ENCODE measurements around the gene GOLGA6D.
"Not testable (repeated sequence)": the region's sequence is repeated elsewhere in the genome, so short reads cannot be mapped to it uniquely, and the experiment has no call there.

The GOLGA6D gene

DNA sequence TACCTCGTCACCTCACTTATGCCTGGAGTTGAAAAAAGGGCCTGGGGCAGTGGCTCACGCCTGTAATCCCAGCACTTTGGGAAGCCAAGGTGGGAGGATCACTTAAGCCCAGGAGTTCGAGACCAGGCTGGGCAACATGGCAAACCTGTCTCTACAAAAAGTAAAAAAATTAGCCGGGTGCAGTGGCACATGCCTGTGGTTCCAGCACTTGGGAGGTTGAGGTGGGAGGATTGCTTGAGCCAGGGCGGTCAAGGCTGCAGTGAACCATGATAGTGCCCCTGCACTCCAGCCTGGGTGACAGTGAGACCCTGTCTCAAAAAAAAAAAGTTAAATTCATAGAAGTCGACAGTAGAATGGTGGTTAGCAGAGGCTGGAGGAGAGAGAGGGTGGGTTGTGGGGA lies 59.6 kb downstream of the GOLGA6D start:
- Histone ChIP-seq H3K4me3 (ENCODE audit: low read depth, low read length) (no peak overlapping the region), H3K4me1 (ENCODE audit: control insufficient read depth, insufficient read depth, low read length) (no peaks in the 10 kb centered on the region), H3K36me3 (ENCODE audit: control insufficient read depth, insufficient read depth, low read length) (peaks cover 9% of the 10 kb centered on the region), H3K9ac (ENCODE audit: low read depth, low read length) (no peak overlapping the region), H3K9me3 (ENCODE audit: control insufficient read depth, insufficient read depth, low read length) (no peaks in the 10 kb centered on the region), H3K27me3 (ENCODE audit: control insufficient read depth, insufficient read depth, low read length) (peaks cover 7% of the 10 kb centered on the region)

DNA sequence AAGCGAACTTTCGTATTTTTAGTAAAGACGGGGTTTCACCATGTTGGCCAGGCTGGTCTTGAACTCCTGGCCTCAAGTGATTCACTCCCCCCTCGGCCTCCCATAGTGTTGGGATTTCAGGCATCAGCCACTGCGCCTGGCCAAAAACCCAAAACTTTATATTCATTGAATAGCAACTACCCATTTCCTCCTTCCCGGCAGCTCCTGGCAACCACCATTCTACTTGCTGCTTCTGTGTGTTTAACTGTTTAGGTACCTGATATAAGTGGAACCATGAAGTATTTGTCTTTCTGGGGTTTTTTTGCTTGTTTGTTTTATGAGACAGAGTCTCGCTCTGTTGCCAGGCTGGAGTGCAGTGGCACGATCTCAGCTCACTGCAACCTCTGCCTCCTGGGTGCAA lies 61.3 kb downstream of the GOLGA6D start:
- H3K4me1 ChIP-seq (ENCODE audit: control insufficient read depth, insufficient read depth, low read length); H3K9ac ChIP-seq (ENCODE audit: low read depth, low read length): not testable (repeated sequence)

More for the DNA sequence above, 61.3 kb downstream of the GOLGA6D start:
- H3K36me3 ChIP-seq (ENCODE audit: control insufficient read depth, insufficient read depth, low read length); H3K9me3 ChIP-seq (ENCODE audit: control insufficient read depth, insufficient read depth, low read length); H3K4me3 ChIP-seq (ENCODE audit: low read depth, low read length): not testable (repeated sequence)
- H3K27me3 ChIP-seq (ENCODE audit: control insufficient read depth, insufficient read depth, low read length): peaks cover 14% of the 10 kb centered on the region
